ENCODE data around the gene WDPCP. TPM values are rescaled to one million over a fixed set of nuclear protein-coding genes. Genes with fewer than 3 reads are reported as not detected.

WDPCP gene
- total and polyA plus RNA-seq, 2 of the 13 experiments (the other 11 are each of a cell fraction or from before 2014, with no cell fraction given) = 2.9 to 5.2 TPM

DNA sequence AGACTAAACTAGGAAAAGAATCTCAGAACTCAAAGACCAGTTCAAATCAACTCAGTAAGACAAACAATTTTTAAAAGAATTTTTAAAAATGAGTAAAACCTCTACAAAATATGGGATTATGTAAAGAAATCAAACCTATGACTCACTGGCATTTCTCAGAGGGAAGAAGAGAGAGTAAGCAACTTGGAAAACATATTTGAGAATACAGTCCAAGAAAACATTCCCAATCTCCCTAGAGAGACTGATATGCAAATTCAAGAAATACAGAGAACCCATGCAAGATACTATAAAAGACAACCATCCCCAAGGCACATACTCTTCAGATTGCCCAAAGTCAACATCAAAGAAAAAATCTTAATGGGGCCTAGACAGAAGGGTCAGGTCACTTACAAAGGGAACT is 162.7 kb downstream of the WDPCP start:
- in situ Hi-C loops (cut with HindIII; ENCODE audit: extremely low pct_ligation_motif_present, low pct_unique_long_range_greater_than_20kb) (no loop called here), intact Hi-C loops (cut with micrococcal nuclease; ENCODE audit: unreplicated experiment) (no loop called here)
- Histone ChIP-seq H4K20me1 (ENCODE audit: insufficient read depth, low read length) (no peaks in the 10 kb centered on the region), H3K27ac (ENCODE audit: extremely low read length, insufficient read depth, low read length) (no peak overlapping the region), H3K27me3 (ENCODE audit: control insufficient read depth in 1 of 2, insufficient read depth in 2 of 2, low read length in 2 of 2) (no peaks in the 10 kb centered on the region), H3K79me2 (ENCODE audit: insufficient read depth, low read length) (no peaks in the 10 kb centered on the region), H3K4me1 (ENCODE audit: insufficient read depth, low read length) (no peaks in the 10 kb centered on the region), H3K4me2 (ENCODE audit: low read depth, low read length) (no peak overlapping the region), H2AFZ (ENCODE audit: low read length) (no peak overlapping the region), H3K9me3 (ENCODE audit: low read length) (peaks cover 10% of the 10 kb centered on the region), H3K9ac (ENCODE audit: insufficient read depth, low read depth, low read length) (no peak overlapping the region), H3K36me3 (replicated peaks in 1 of 2; ENCODE audit: control insufficient read depth in 1 of 2, insufficient read depth in 2 of 2, low read length in 2 of 2) (no peaks in the 10 kb centered on the region), H3K4me3 (replicated peaks in 1 of 3; ENCODE audit: insufficient read depth in 1 of 3, low read depth in 2 of 3, low read length in 3 of 3) (no peak overlapping the region)
- FAIRE-seq = no peak
- DNase-seq (ENCODE audit: low spot score) = no peak
- no TSS peak for BruUV-seq (replicated peaks)
- POLR2A ChIA-PET = no interaction called here
- no peak for TF ChIP-seq JUN (CRISPR knock-in tag; IDR thresholded peaks at IDR 0.05)
- TF ChIP-seq, protein P1, sequence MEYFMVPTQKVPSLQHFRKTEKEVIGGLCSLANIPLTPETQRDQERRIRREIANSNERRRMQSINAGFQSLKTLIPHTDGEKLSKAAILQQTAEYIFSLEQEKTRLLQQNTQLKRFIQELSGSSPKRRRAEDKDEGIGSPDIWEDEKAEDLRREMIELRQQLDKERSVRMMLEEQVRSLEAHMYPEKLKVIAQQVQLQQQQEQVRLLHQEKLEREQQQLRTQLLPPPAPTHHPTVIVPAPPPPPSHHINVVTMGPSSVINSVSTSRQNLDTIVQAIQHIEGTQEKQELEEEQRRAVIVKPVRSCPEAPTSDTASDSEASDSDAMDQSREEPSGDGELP (IDR thresholded peaks at IDR 0.05; ENCODE audit: borderline replicate concordance, low read depth) = no peak
- no peak for TF ChIP-seq SRSF9 (IDR thresholded peaks at IDR 0.05; ENCODE audit: borderline replicate concordance, insufficient read depth, low read depth, low read length, poor library complexity, severe bottlenecking)
- TF ChIP-seq FOXA3 (CRISPR knock-in tag; IDR thresholded peaks at IDR 0.05) = no peak
- TF ChIP-seq ZNF773 (CRISPR knock-in tag; IDR thresholded peaks at IDR 0.05; ENCODE audit: borderline replicate concordance) = no peak
- TF ChIP-seq SP2 (CRISPR knock-in tag; IDR thresholded peaks at IDR 0.05) = no peak
- TF ChIP-seq, protein P2, sequence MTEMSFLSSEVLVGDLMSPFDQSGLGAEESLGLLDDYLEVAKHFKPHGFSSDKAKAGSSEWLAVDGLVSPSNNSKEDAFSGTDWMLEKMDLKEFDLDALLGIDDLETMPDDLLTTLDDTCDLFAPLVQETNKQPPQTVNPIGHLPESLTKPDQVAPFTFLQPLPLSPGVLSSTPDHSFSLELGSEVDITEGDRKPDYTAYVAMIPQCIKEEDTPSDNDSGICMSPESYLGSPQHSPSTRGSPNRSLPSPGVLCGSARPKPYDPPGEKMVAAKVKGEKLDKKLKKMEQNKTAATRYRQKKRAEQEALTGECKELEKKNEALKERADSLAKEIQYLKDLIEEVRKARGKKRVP (CRISPR knock-in tag; IDR thresholded peaks at IDR 0.05) = no peak
- TF ChIP-seq ZNF484 (CRISPR knock-in tag; IDR thresholded peaks at IDR 0.05; ENCODE audit: borderline replicate concordance, low read depth) = no peak
- no peak for TF ChIP-seq TCF7L2 (IDR thresholded peaks at IDR 0.05; ENCODE audit: low read depth, low read length)
- TF ChIP-seq MBNL3 (CRISPR knock-in tag; conservative IDR thresholded peaks at IDR 0.05) = no peak
- TF ChIP-seq, protein P3, sequence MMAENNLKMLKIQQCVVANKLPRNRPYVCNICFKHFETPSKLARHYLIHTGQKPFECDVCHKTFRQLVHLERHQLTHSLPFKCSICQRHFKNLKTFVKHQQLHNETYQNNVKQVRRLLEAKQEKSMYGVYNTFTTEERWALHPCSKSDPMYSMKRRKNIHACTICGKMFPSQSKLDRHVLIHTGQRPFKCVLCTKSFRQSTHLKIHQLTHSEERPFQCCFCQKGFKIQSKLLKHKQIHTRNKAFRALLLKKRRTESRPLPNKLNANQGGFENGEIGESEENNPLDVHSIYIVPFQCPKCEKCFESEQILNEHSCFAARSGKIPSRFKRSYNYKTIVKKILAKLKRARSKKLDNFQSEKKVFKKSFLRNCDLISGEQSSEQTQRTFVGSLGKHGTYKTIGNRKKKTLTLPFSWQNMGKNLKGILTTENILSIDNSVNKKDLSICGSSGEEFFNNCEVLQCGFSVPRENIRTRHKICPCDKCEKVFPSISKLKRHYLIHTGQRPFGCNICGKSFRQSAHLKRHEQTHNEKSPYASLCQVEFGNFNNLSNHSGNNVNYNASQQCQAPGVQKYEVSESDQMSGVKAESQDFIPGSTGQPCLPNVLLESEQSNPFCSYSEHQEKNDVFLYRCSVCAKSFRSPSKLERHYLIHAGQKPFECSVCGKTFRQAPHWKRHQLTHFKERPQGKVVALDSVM (CRISPR knock-in tag; IDR thresholded peaks at IDR 0.05) = no peak
- no peak for TF ChIP-seq ZSCAN12 (CRISPR knock-in tag; IDR thresholded peaks at IDR 0.05)
- TF ChIP-seq, protein P4, sequence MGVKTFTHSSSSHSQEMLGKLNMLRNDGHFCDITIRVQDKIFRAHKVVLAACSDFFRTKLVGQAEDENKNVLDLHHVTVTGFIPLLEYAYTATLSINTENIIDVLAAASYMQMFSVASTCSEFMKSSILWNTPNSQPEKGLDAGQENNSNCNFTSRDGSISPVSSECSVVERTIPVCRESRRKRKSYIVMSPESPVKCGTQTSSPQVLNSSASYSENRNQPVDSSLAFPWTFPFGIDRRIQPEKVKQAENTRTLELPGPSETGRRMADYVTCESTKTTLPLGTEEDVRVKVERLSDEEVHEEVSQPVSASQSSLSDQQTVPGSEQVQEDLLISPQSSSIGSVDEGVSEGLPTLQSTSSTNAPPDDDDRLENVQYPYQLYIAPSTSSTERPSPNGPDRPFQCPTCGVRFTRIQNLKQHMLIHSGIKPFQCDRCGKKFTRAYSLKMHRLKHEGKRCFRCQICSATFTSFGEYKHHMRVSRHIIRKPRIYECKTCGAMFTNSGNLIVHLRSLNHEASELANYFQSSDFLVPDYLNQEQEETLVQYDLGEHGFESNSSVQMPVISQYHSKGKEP (CRISPR knock-in tag; IDR thresholded peaks at IDR 0.05) = no peak
- no peak for TF ChIP-seq ZNF781 (CRISPR knock-in tag; IDR thresholded peaks at IDR 0.05; ENCODE audit: borderline replicate concordance, not compliant biosample characterization)
- no peak for TF ChIP-seq AHR (CRISPR knock-in tag; IDR thresholded peaks at IDR 0.05)
- TF ChIP-seq MATR3 (CRISPR knock-in tag; IDR thresholded peaks at IDR 0.05) = no peak
- no peak for ATAC-seq
- CTCF ChIA-PET (ENCODE audit: low intra/inter-chr PET ratio, low total read pairs) = interaction anchor here (1.9 kb wide), 1 partner anchor 346 kb away, joined by 8 read pairs; no protein-coding TSS in a partner anchor

All from HepG2 (cell line).